ENCODE results near the gene VPS13D. TPM values are rescaled to one million over a fixed set of nuclear protein-coding genes. Genes with fewer than 3 reads are reported as not detected.

Gene VPS13D
- total and polyA plus RNA-seq, 2 of the 4 experiments (the other 2 are of a cell fraction), result 9.0 to 16.3 TPM

DNA sequence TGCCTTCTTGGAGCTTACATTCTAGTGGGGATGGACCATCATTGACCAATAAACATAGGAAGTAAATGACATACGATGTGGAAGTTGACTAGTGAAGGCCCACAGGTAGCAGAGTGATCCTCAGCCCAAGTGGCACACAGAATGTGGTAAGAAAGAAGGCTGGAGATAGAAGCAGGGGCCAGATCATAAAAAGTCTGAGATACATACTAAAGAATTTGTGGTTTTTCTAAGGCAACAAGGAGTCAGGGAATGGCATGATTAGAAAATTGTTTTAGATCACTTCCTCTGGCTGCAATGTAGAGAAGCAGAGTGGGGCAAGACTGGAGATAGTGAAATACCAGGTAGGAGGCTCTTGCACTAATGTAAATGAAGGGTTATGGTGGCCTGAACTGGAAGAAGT lies 154.0 kb downstream of the VPS13D start:
- H2AK9ac ChIP-seq (replicated peaks; ENCODE audit: low read depth, low read length, poor library complexity), result no peak overlapping the region
- no peak overlapping the region for H3K14ac ChIP-seq (replicated peaks; ENCODE audit: low read depth, low read length)
- no peak overlapping the region for H3K56ac ChIP-seq (ENCODE audit: extremely low read depth, insufficient read depth, low read length)
- no peaks in the 10 kb centered on the region; a peak in 1 of 4 replicates for H3K79me1 ChIP-seq (ENCODE audit: low read depth in 1 of 2, low read length in 2 of 2)
- dilution Hi-C loops (cut with HindIII; ENCODE audit: low sequenced_read_pairs, unreplicated experiment), result no loop called here
- no peak overlapping the region for H2AFZ ChIP-seq (replicated peaks; ENCODE audit: low read length, poor library complexity)
- H4K5ac ChIP-seq (ENCODE audit: low read depth, low read length), result no peak overlapping the region
- TF ChIP-seq RCOR1 (IDR thresholded peaks at IDR 0.05; ENCODE audit: insufficient replicate concordance, low read length), result no peak
- no peak for TF ChIP-seq FOS (IDR thresholded peaks at IDR 0.05; ENCODE audit: low read depth, low read length)
- no peak for TF ChIP-seq RFX5 (IDR thresholded peaks at IDR 0.05; ENCODE audit: low read depth, low read length)
- no peak for TF ChIP-seq POLR2A (IDR thresholded peaks at IDR 0.05; ENCODE audit: low read depth, low read length)
- TF ChIP-seq, protein P1, sequence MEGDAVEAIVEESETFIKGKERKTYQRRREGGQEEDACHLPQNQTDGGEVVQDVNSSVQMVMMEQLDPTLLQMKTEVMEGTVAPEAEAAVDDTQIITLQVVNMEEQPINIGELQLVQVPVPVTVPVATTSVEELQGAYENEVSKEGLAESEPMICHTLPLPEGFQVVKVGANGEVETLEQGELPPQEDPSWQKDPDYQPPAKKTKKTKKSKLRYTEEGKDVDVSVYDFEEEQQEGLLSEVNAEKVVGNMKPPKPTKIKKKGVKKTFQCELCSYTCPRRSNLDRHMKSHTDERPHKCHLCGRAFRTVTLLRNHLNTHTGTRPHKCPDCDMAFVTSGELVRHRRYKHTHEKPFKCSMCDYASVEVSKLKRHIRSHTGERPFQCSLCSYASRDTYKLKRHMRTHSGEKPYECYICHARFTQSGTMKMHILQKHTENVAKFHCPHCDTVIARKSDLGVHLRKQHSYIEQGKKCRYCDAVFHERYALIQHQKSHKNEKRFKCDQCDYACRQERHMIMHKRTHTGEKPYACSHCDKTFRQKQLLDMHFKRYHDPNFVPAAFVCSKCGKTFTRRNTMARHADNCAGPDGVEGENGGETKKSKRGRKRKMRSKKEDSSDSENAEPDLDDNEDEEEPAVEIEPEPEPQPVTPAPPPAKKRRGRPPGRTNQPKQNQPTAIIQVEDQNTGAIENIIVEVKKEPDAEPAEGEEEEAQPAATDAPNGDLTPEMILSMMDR (conservative IDR thresholded peaks at IDR 0.05; ENCODE audit: low read depth, low read length), result no peak
- TF ChIP-seq, protein P2, sequence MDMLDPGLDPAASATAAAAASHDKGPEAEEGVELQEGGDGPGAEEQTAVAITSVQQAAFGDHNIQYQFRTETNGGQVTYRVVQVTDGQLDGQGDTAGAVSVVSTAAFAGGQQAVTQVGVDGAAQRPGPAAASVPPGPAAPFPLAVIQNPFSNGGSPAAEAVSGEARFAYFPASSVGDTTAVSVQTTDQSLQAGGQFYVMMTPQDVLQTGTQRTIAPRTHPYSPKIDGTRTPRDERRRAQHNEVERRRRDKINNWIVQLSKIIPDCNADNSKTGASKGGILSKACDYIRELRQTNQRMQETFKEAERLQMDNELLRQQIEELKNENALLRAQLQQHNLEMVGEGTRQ (IDR thresholded peaks at IDR 0.05; ENCODE audit: low read depth, low read length), result no peak
- TF ChIP-seq RAD21 (IDR thresholded peaks at IDR 0.05; ENCODE audit: low read length), result no peak
- TF ChIP-seq SMC3 (IDR thresholded peaks at IDR 0.05; ENCODE audit: low read depth, low read length), result no peak
- TF ChIP-seq MAZ (IDR thresholded peaks at IDR 0.05; ENCODE audit: borderline replicate concordance, low read depth, low read length), result no peak
- no peak for TF ChIP-seq CEBPB (IDR thresholded peaks at IDR 0.05; ENCODE audit: low read depth, low read length)
- no peak for TF ChIP-seq CHD1 (IDR thresholded peaks at IDR 0.05; ENCODE audit: low read depth, low read length)
- TF ChIP-seq MXI1 (IDR thresholded peaks at IDR 0.05; ENCODE audit: borderline replicate concordance, low read depth, low read length), result no peak
- no peak for TF ChIP-seq NFE2L2 (IDR thresholded peaks at IDR 0.05; ENCODE audit: low read depth, low read length)
- no peak for TF ChIP-seq BHLHE40 (IDR thresholded peaks at IDR 0.05; ENCODE audit: low read depth, low read length)
- no peak for TF ChIP-seq MAFK (IDR thresholded peaks at IDR 0.05; ENCODE audit: low read depth, low read length)
- TF ChIP-seq, protein P3, sequence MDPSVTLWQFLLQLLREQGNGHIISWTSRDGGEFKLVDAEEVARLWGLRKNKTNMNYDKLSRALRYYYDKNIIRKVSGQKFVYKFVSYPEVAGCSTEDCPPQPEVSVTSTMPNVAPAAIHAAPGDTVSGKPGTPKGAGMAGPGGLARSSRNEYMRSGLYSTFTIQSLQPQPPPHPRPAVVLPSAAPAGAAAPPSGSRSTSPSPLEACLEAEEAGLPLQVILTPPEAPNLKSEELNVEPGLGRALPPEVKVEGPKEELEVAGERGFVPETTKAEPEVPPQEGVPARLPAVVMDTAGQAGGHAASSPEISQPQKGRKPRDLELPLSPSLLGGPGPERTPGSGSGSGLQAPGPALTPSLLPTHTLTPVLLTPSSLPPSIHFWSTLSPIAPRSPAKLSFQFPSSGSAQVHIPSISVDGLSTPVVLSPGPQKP (IDR thresholded peaks at IDR 0.05; ENCODE audit: borderline replicate concordance, low read depth, low read length), result no peak
- H3K4me2 ChIP-seq (ENCODE audit: low read depth, low read length), result no peak overlapping the region
- H2BK5ac ChIP-seq (ENCODE audit: low read depth, low read length, poor library complexity, severe bottlenecking), result no peak overlapping the region
- H3K36me3 ChIP-seq (ENCODE audit: control insufficient read depth, insufficient read depth, low read length), result peaks cover 36% of the 10 kb centered on the region
- H3K9ac ChIP-seq (ENCODE audit: low read depth, low read length), result no peak overlapping the region
- no peak overlapping the region for H4K8ac ChIP-seq (ENCODE audit: low read depth in 2 of 2, low read length in 2 of 2)
- POLR2A ChIA-PET (ENCODE audit: unreplicated experiment), result no interaction called here
- H4K91ac ChIP-seq (ENCODE audit: insufficient read depth, low read depth, low read length), result no peak overlapping the region
- no peaks in the 10 kb centered on the region for H3K27me3 ChIP-seq (ENCODE audit: control insufficient read depth, insufficient read depth, low read length)
- H3K18ac ChIP-seq (ENCODE audit: low read depth, low read length), result no peak overlapping the region; the same call in 1 of the 2 replicates
- H3K9me3 ChIP-seq (ENCODE audit: control insufficient read depth, insufficient read depth, low read length), result peaks cover 5% of the 10 kb centered on the region
- H2AK5ac ChIP-seq (ENCODE audit: low read depth, low read length), result no peak overlapping the region
- H3K4ac ChIP-seq (ENCODE audit: low read depth, low read length), result no peak overlapping the region
- H3K27ac ChIP-seq (ENCODE audit: insufficient read depth, low read length), result no peak overlapping the region
- DNase-seq, result peak; percentile 37
- peaks cover 5% of the 10 kb centered on the region for H3K4me1 ChIP-seq (ENCODE audit: control insufficient read depth, insufficient read depth, low read length)
- no peak overlapping the region for H2BK120ac ChIP-seq (ENCODE audit: low read depth, low read length)
- H3K4me3 ChIP-seq (ENCODE audit: insufficient read depth, low read depth, low read length), result no peak overlapping the region
- in situ Hi-C loops (cut with MboI; ENCODE audit: low sequenced_read_pairs), result no loop called here
- 100% methylated on average over 1 of the region's 1 CpG; no CpG with 5 or more reads in 1 of the 2 experiments for WGBS, 2 experiments (ENCODE audit: extremely low coverage in 2 of 2, insufficient read length in 1 of 2)
- BruUV-seq (replicated peaks), result no TSS peak
- H4K20me1 ChIP-seq (ENCODE audit: insufficient read depth, low read length), result no peaks in the 10 kb centered on the region
- H2BK15ac ChIP-seq (ENCODE audit: low read depth, low read length), result no peak overlapping the region
- intact Hi-C loops (cut with micrococcal nuclease), result no loop called here
- CTCF ChIA-PET, result no interaction called here
- H3K9me1 ChIP-seq (ENCODE audit: insufficient read depth, low read length), result no peaks in the 10 kb centered on the region
- H2BK20ac ChIP-seq (ENCODE audit: low read depth, low read length), result no peak overlapping the region
- no peak overlapping the region for H3K23ac ChIP-seq (ENCODE audit: low read depth, low read length)
- no peak for ATAC-seq (ENCODE audit: low read depth)
